Mesenchymal stem cell (in vitro differentiated cells and primary cell): ENCODE measurements around the gene ANKRD29.

Experiments used
- DNase-seq: peaks from one replicate; pipeline ENCODE4 v3.0.0-alpha.2; 2013
- H2AFZ ChIP-seq: one replicate; pipeline ENCODE4 v1.6.1; 2013; ENCODE audit warnings: low read depth, mild to moderate bottlenecking, control low read depth, inconsistent platforms, low read length, moderate library complexity
- H2AK5ac ChIP-seq: 2 replicates; pipeline ENCODE4 v1.6.1; 2013; ENCODE audit warnings: low read length, moderate library complexity, mild to moderate bottlenecking, inconsistent platforms; ENCODE audit not compliant: severe bottlenecking
- H2BK120ac ChIP-seq: one replicate; pipeline ENCODE4 v1.6.1; 2013; ENCODE audit warnings: low read depth, mild to moderate bottlenecking, inconsistent platforms, low read length, moderate library complexity
- H2BK12ac ChIP-seq, 2 experiments: one replicate each; pipeline ENCODE4 v1.6.1; 2013; ENCODE audit warnings: inconsistent platforms in 2 of 2, low read length in 2 of 2, mild to moderate bottlenecking in 2 of 2, moderate library complexity in 2 of 2, control low read depth in 1 of 2
- H2BK15ac ChIP-seq: one replicate; pipeline ENCODE4 v1.6.1; 2013; ENCODE audit warnings: mild to moderate bottlenecking, low read depth, inconsistent platforms; ENCODE audit not compliant: poor library complexity, severe bottlenecking
- H2BK5ac ChIP-seq: 2 replicates; pipeline ENCODE4 v1.6.1; 2013; ENCODE audit warnings: low read depth, mild to moderate bottlenecking, low read length, control low read depth, inconsistent platforms; ENCODE audit not compliant: poor library complexity, severe bottlenecking
- H3K14ac ChIP-seq, 2 experiments: one replicate each; pipeline ENCODE4 v1.6.1; 2013; ENCODE audit warnings: inconsistent platforms in 2 of 2, low read length in 2 of 2, control low read depth in 1 of 2, mild to moderate bottlenecking in 1 of 2, moderate library complexity in 1 of 2
- H3K18ac ChIP-seq, 2 experiments: one replicate each; pipeline ENCODE4 v1.6.1; 2013; ENCODE audit warnings: inconsistent platforms in 2 of 2, low read length in 2 of 2, control low read depth in 1 of 2, low read depth in 1 of 2, mild to moderate bottlenecking in 1 of 2
- H3K23ac ChIP-seq, 2 experiments: one replicate each; pipeline ENCODE4 v1.6.1; 2013; ENCODE audit warnings: inconsistent platforms in 2 of 2, low read length in 2 of 2, mild to moderate bottlenecking in 2 of 2, moderate library complexity in 2 of 2, control low read depth in 1 of 2
- H3K27ac ChIP-seq: 2 replicates; pipeline ENCODE4 v1.5.1; 2013; ENCODE audit warnings: mild to moderate bottlenecking, moderate library complexity, low read length, control low read depth, inconsistent platforms; ENCODE audit not compliant: poor library complexity, severe bottlenecking
- H3K27me3 ChIP-seq, 2 experiments: 2 replicates each; pipeline versions ENCODE4 v1.6.1 to v1.7.0; 2013; ENCODE audit warnings: low read length in 2 of 2, mild to moderate bottlenecking in 2 of 2, moderate library complexity in 2 of 2, control low read depth in 1 of 2, inconsistent platforms in 1 of 2; ENCODE audit not compliant: control insufficient read depth in 1 of 2, insufficient read depth in 1 of 2
- H3K36me3 ChIP-seq, 2 experiments: 2 replicates each; pipeline versions ENCODE4 v1.6.1 to v1.7.0; 2013; ENCODE audit warnings: low read length in 2 of 2, control low read depth in 1 of 2, inconsistent platforms in 1 of 2, low read depth in 1 of 2, mild to moderate bottlenecking in 1 of 2; ENCODE audit not compliant: insufficient read depth in 2 of 2, control insufficient read depth in 1 of 2
- H3K4ac ChIP-seq, 2 experiments: one replicate each; pipeline ENCODE4 v1.6.1; 2013; ENCODE audit warnings: inconsistent platforms in 2 of 2, low read length in 2 of 2, mild to moderate bottlenecking in 2 of 2, moderate library complexity in 2 of 2, control low read depth in 1 of 2, low read depth in 1 of 2
- H3K4me1 ChIP-seq: 2 replicates; pipeline ENCODE4 v1.6.1; 2013; ENCODE audit warnings: low read depth, low read length, control low read depth; ENCODE audit not compliant: control insufficient read depth, insufficient read depth
- H3K4me2 ChIP-seq: 2 replicates; pipeline ENCODE4 v1.6.1; 2013; ENCODE audit warnings: low read length, mild to moderate bottlenecking, inconsistent platforms; ENCODE audit not compliant: poor library complexity, severe bottlenecking
- H3K4me3 ChIP-seq, 2 experiments: 2 replicates each; pipeline versions ENCODE4 v1.5.1 to v1.7.0; 2013; ENCODE audit warnings: low read length in 2 of 2, mild to moderate bottlenecking in 2 of 2, control low read depth in 1 of 2, low read depth in 1 of 2; ENCODE audit not compliant: insufficient read depth in 1 of 2
- H3K79me1 ChIP-seq: replicated peaks from 2 replicates; pipeline ENCODE4 v1.6.1; 2013; ENCODE audit warnings: mild to moderate bottlenecking, control low read depth, low read length, inconsistent platforms; ENCODE audit not compliant: poor library complexity, severe bottlenecking
- H3K9ac ChIP-seq: 2 replicates; pipeline ENCODE4 v1.7.0; 2013; ENCODE audit warnings: mild to moderate bottlenecking, low read length, moderate library complexity
- H3K9me3 ChIP-seq: 2 replicates; pipeline ENCODE4 v1.7.0; 2013; ENCODE audit warnings: mild to moderate bottlenecking, low read length; ENCODE audit not compliant: control insufficient read depth
- H4K8ac ChIP-seq: one replicate; pipeline ENCODE4 v1.6.1; 2013; ENCODE audit warnings: inconsistent platforms, mild to moderate bottlenecking, low read length, moderate library complexity
- H4K91ac ChIP-seq: one replicate; pipeline ENCODE4 v1.6.1; 2013; ENCODE audit warnings: mild to moderate bottlenecking, low read length, inconsistent platforms
- WGBS: methylation state at CpG from one replicate; pipeline ENCODE4 v1.1.7; 2013; ENCODE audit warnings: mixed read lengths; 5-methylcytosine and 5-hydroxymethylcytosine counted together

Gene ANKRD29

DNA sequence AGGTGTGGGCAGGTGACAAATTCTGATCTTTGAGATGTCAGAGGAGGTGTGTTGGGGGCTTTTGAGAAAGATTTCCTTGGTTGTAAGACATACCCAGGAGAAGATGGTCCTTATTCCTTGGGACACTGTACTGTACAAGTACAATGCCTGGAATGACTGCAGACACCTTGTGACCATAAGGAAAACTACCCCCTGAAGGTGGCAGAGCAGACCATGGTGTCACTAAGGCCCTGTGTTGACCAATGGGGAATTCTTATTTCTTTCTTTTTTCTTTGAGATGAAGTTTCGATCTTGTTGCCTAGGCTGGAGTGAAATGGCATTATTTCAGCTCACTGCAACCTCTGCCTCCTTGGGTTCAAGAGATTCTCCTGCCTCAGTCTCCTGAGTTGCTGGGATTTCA lies 4.4 kb upstream of the ANKRD29 start:
- Histone ChIP-seq H3K4me3 (no peak overlapping the region), H3K36me3 (no peaks in the 10 kb centered on the region), H3K27me3 (peaks cover 0 to 14% of the 10 kb centered on the region in 2 experiments), H3K4ac (no peak overlapping the region), H3K79me1 (no peaks in the 10 kb centered on the region), H2AK5ac (no peak overlapping the region), H3K9me3 (no peaks in the 10 kb centered on the region), H3K18ac (no peak overlapping the region), H2BK120ac (no peak overlapping the region), H4K91ac (no peak overlapping the region), H3K9ac (no peak overlapping the region), H2BK5ac (no peak overlapping the region), H3K4me1 (peaks cover 7% of the 10 kb centered on the region), H4K8ac (no peak overlapping the region), H2BK12ac (no peak overlapping the region), H2AFZ (no peak overlapping the region), H3K23ac (no peak overlapping the region), H3K14ac (no peak overlapping the region), H3K27ac (no peak overlapping the region), H2BK15ac (no peak overlapping the region), H3K4me2 (no peak overlapping the region)
- no peak for DNase-seq
- WGBS = 56% methylated on average over 1 of the region's 1 CpG

DNA sequence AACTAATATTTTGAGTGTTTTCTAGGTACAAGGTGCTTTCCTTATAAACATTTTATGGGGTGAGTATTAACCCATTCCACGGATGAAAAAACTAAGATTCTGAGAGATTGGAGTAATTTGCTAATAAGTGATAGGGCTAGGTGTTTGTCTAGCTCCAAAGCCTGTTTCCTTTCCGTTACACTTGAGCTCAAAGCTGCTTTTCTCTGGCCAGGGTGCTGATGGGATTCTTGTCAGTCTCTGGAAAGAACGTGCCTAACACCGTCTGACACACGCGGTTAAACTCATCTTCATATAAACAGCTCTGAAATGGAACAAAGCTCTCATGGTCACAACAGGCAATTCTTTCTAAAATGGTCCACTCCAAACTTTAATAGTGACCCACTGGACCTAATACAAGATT lies 2.0 kb upstream of the ANKRD29 start:
- Histone ChIP-seq H2BK5ac (no peak overlapping the region), H3K36me3 (no peaks in the 10 kb centered on the region), H3K14ac (no peak overlapping the region), H4K91ac (no peak overlapping the region), H3K18ac (no peak overlapping the region), H2AFZ (no peak overlapping the region), H3K4me1 (peaks cover 7% of the 10 kb centered on the region), H2BK120ac (no peak overlapping the region), H3K9me3 (no peaks in the 10 kb centered on the region), H2AK5ac (no peak overlapping the region), H3K27me3 (peaks cover 0 to 31% of the 10 kb centered on the region in 2 experiments), H3K4me2 (no peak overlapping the region), H3K23ac (no peak overlapping the region), H3K9ac (no peak overlapping the region), H3K79me1 (no peaks in the 10 kb centered on the region), H3K4ac (no peak overlapping the region), H3K27ac (no peak overlapping the region), H3K4me3 (no peak overlapping the region), H4K8ac (no peak overlapping the region), H2BK15ac (no peak overlapping the region), H2BK12ac (no peak overlapping the region)
- DNase-seq = no peak
- WGBS = 79% methylated on average over 6 of the region's 6 CpGs

DNA sequence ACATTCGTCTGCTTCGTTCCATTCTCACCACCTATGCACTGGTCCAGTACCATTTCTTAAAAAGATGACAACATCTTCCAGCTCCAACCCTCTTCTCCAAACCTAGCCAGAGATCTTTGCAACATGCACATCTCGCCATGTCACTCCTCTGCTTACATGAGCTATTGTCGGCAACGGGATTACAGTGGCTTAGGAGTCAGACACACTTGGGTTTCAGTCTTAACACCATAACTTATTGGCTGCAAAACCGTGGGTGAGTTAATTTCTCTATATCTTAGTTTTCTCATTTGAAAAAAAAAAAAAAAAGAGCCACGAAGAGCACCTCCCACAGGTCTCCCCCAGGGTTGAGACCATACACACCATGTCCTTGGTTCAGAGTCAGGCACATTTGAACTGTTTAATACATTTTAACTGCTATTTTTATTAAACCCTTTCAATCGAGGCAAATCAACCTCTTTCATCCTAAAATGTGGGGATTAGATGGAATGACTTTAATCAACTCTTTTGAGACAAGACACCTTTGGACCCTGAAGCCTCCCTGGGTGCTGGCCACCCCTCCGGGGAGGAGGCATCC lies 889 bp downstream of the ANKRD29 start:
- peak; percentile 2 for DNase-seq
- no peaks in the 10 kb centered on the region for H3K9me3 ChIP-seq
- H3K23ac ChIP-seq = peak overlapping the region in 1 of 2 experiments; percentile 34
- no peak overlapping the region for H2AFZ ChIP-seq
- H3K4ac ChIP-seq = no peak overlapping the region
- no peak overlapping the region for H2BK12ac ChIP-seq
- no peak overlapping the region for H3K18ac ChIP-seq
- no peak overlapping the region for H3K27ac ChIP-seq
- peaks cover 7% of the 10 kb centered on the region for H3K4me1 ChIP-seq
- H2BK15ac ChIP-seq = no peak overlapping the region
- H3K36me3 ChIP-seq = no peaks in the 10 kb centered on the region
- peak overlapping the region; percentile 63 to 90 for H3K4me3 ChIP-seq
- H4K91ac ChIP-seq = no peak overlapping the region
- no peak overlapping the region for H4K8ac ChIP-seq
- no peaks in the 10 kb centered on the region for H3K79me1 ChIP-seq
- no peak overlapping the region for H2BK5ac ChIP-seq
- WGBS = 72% methylated on average over 9 of the region's 9 CpGs
- peak overlapping the region; percentile 86 for H3K9ac ChIP-seq
- H2AK5ac ChIP-seq = no peak overlapping the region
- H2BK120ac ChIP-seq = no peak overlapping the region
- peak overlapping the region in 1 of 2 experiments; percentile 7 for H3K14ac ChIP-seq
- H3K4me2 ChIP-seq = peak overlapping the region; percentile 66
- H3K27me3 ChIP-seq = peaks cover 0 to 23% of the 10 kb centered on the region in 2 experiments

DNA sequence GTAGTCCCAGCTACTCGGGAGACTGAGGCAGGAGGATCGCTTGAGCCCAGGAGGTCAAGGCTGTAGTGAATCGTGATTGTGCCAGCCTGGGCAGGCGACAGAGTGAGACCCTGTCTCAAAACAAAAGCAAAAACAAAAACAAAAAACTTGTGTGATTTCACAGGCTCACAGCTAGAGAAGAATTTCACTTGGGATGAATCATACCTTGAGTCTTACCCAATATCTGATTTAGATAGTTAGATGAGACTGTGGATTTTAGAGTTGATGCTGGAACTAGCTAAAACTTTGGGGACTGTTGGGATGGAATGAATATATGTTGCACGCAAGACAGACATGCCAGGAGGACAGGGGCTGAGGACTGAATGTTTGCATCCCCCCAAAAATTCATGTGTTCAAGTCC lies 4.4 kb downstream of the ANKRD29 start:
- H3K4me1 ChIP-seq = peaks cover 7% of the 10 kb centered on the region
- no peak overlapping the region for H2BK12ac ChIP-seq
- H3K27me3 ChIP-seq = peaks cover 0 to 17% of the 10 kb centered on the region in 2 experiments
- no peak overlapping the region for H3K18ac ChIP-seq
- no peak overlapping the region for H4K8ac ChIP-seq
- no peak overlapping the region for H2AFZ ChIP-seq
- no peak overlapping the region for H3K9ac ChIP-seq
- no peak overlapping the region for H3K4ac ChIP-seq
- no peak overlapping the region for H4K91ac ChIP-seq
- no peaks in the 10 kb centered on the region for H3K36me3 ChIP-seq
- no peak overlapping the region for H3K23ac ChIP-seq
- DNase-seq = peak; percentile 11
- H3K79me1 ChIP-seq = no peaks in the 10 kb centered on the region
- no peak overlapping the region for H2AK5ac ChIP-seq
- 87% methylated on average over 5 of the region's 5 CpGs for WGBS
- H3K4me2 ChIP-seq = no peak overlapping the region
- no peak overlapping the region for H2BK5ac ChIP-seq
- no peak overlapping the region for H2BK120ac ChIP-seq
- H3K4me3 ChIP-seq = no peak overlapping the region
- no peak overlapping the region for H3K27ac ChIP-seq
- no peak overlapping the region for H2BK15ac ChIP-seq
- H3K9me3 ChIP-seq = no peaks in the 10 kb centered on the region
- H3K14ac ChIP-seq = no peak overlapping the region
